Measurements from ENCODE around the gene EXPH5.

The EXPH5 gene

GRCh38 chr11:108496643-108497256 is 96.8 kb downstream of the EXPH5 start:
- Mint-ChIP-seq H3K9me3 (no peaks in the 10 kb centered on the region), H3K4me3 (peak overlapping the region; percentile 1), H3K36me3 (no peaks in the 10 kb centered on the region), H3K27ac (peak overlapping the region; percentile 95), H3K27me3 (no peaks in the 10 kb centered on the region), H3K4me1 (peaks cover 33% of the 10 kb centered on the region)

GRCh38 chr11:108495326-108495725 is 98.2 kb downstream of the EXPH5 start:
- Mint-ChIP-seq H3K27me3 (no peaks in the 10 kb centered on the region), H3K4me3 (no peak overlapping the region), H3K36me3 (peaks cover 3% of the 10 kb centered on the region), H3K27ac (no peak overlapping the region), H3K9me3 (no peaks in the 10 kb centered on the region), H3K4me1 (peaks cover 33% of the 10 kb centered on the region)

GRCh38 chr11:108494182-108494581 is 99.4 kb downstream of the EXPH5 start:
- Mint-ChIP-seq H3K4me1 (peaks cover 31% of the 10 kb centered on the region), H3K27me3 (no peaks in the 10 kb centered on the region), H3K4me3 (no peak overlapping the region)

GRCh38 chr11:108491936-108492335 is 101.6 kb downstream of the EXPH5 start:
- no peaks in the 10 kb centered on the region for H3K27me3 Mint-ChIP-seq
- peaks cover 22% of the 10 kb centered on the region for H3K4me1 Mint-ChIP-seq
- H3K27ac Mint-ChIP-seq: no peak overlapping the region
- no peaks in the 10 kb centered on the region for H3K9me3 Mint-ChIP-seq
- peaks cover 14% of the 10 kb centered on the region for H3K36me3 Mint-ChIP-seq
- no peak overlapping the region for H3K4me3 Mint-ChIP-seq

More at GRCh38 chr11:108494182-108494581, 99.4 kb downstream of the EXPH5 start:
- peaks cover 5% of the 10 kb centered on the region for H3K36me3 Mint-ChIP-seq
- H3K27ac Mint-ChIP-seq: no peak overlapping the region
- H3K9me3 Mint-ChIP-seq: no peaks in the 10 kb centered on the region

- Mint-ChIP-seq H3K4me1 (no peaks in the 10 kb centered on the region), H3K36me3 (peaks cover 26% of the 10 kb centered on the region), H3K27me3 (no peaks in the 10 kb centered on the region), H3K4me3 (no peak overlapping the region), H3K9me3 (no peaks in the 10 kb centered on the region), H3K27ac (no peak overlapping the region)
Measured at GRCh38 chr11:108486828-108487227, 106.7 kb downstream of the EXPH5 start.

- Mint-ChIP-seq H3K27ac (no peak overlapping the region), H3K27me3 (no peaks in the 10 kb centered on the region), H3K9me3 (no peaks in the 10 kb centered on the region), H3K4me3 (no peak overlapping the region), H3K36me3 (peaks cover 27% of the 10 kb centered on the region), H3K4me1 (no peaks in the 10 kb centered on the region)
Measured at GRCh38 chr11:108486331-108486730, 107.2 kb downstream of the EXPH5 start.

- Mint-ChIP-seq H3K27me3 (no peaks in the 10 kb centered on the region), H3K4me1 (no peaks in the 10 kb centered on the region), H3K36me3 (peaks cover 18% of the 10 kb centered on the region), H3K9me3 (no peaks in the 10 kb centered on the region), H3K4me3 (no peak overlapping the region), H3K27ac (no peak overlapping the region)
Measured at GRCh38 chr11:108483163-108483562, 110.4 kb downstream of the EXPH5 start.

- no peak overlapping the region for H3K4me3 Mint-ChIP-seq
- no peaks in the 10 kb centered on the region for H3K9me3 Mint-ChIP-seq
- H3K27me3 Mint-ChIP-seq: no peaks in the 10 kb centered on the region
- H3K27ac Mint-ChIP-seq: no peak overlapping the region
- no peaks in the 10 kb centered on the region for H3K4me1 Mint-ChIP-seq
- peaks cover 16% of the 10 kb centered on the region for H3K36me3 Mint-ChIP-seq
Measured at GRCh38 chr11:108474664-108475463, 118.7 kb downstream of the EXPH5 start.

- peaks cover 6% of the 10 kb centered on the region for H3K4me1 Mint-ChIP-seq
- H3K4me3 Mint-ChIP-seq: no peak overlapping the region
- no peak overlapping the region for H3K27ac Mint-ChIP-seq
- peaks cover 15% of the 10 kb centered on the region for H3K36me3 Mint-ChIP-seq
- H3K27me3 Mint-ChIP-seq: no peaks in the 10 kb centered on the region
- no peaks in the 10 kb centered on the region for H3K9me3 Mint-ChIP-seq
Measured at GRCh38 chr11:108472681-108473080, 120.9 kb downstream of the EXPH5 start.

GRCh38 chr11:108468478-108468864 is 125.1 kb downstream of the EXPH5 start:
- Mint-ChIP-seq H3K4me1 (peaks cover 16% of the 10 kb centered on the region), H3K36me3 (peaks cover 3% of the 10 kb centered on the region), H3K4me3 (peak overlapping the region; percentile 54), H3K9me3 (no peaks in the 10 kb centered on the region), H3K27me3 (no peaks in the 10 kb centered on the region), H3K27ac (no peak overlapping the region)

- Mint-ChIP-seq H3K4me1 (peaks cover 16% of the 10 kb centered on the region), H3K27me3 (no peaks in the 10 kb centered on the region), H3K27ac (peak within 1 kb of the TSS; percentile 97)
Measured at GRCh38 chr11:108467091-108467823, 126.3 kb downstream of the EXPH5 start, which contains the start of gene C11orf65. TSS of gene C11orf65 (minus strand) at chr11:108467529. CDS start at chr11:108461559, 5,970 bp downstream.

GRCh38 chr11:108466405-108466804 is 127.2 kb downstream of the EXPH5 start:
- peaks cover 16% of the 10 kb centered on the region for H3K4me1 Mint-ChIP-seq
- H3K27me3 Mint-ChIP-seq: no peaks in the 10 kb centered on the region
- H3K4me3 Mint-ChIP-seq: peak overlapping the region; percentile 99
- H3K27ac Mint-ChIP-seq: peak overlapping the region; percentile 97
- no peaks in the 10 kb centered on the region for H3K9me3 Mint-ChIP-seq
- H3K36me3 Mint-ChIP-seq: peaks cover 3% of the 10 kb centered on the region

More at GRCh38 chr11:108467091-108467823, 126.3 kb downstream of the EXPH5 start, which contains the start of gene C11orf65:
- Mint-ChIP-seq H3K36me3 (peaks cover 3% of the 10 kb centered on the region), H3K9me3 (no peaks in the 10 kb centered on the region), H3K4me3 (peak within 1 kb of the TSS; percentile 99)

Measured in activated naive CD4-positive, alpha-beta T cell treated with anti-CD3 and anti-CD28 coated beads, Interleukin-2, amount 50 U/mL, for 24 hours (primary cell).